H9 (cell line): Measurements from ENCODE around the gene ZNF557. TPM values are rescaled to one million over a fixed set of nuclear protein-coding genes. Genes with fewer than 3 reads are reported as not detected.
"Not testable (repeated sequence)": the region's sequence is repeated elsewhere in the genome, so short reads cannot be mapped to it uniquely, and the experiment has no call there.

Experiments used
- DNase-seq: peaks from one replicate; pipeline ENCODE4 v3.0.0-alpha.2; 2017
- H2AFZ ChIP-seq: one replicate; pipeline ENCODE4 v1.6.1; 2013; ENCODE audit warnings: mild to moderate bottlenecking, low read length, control low read depth, moderate library complexity
- H2AK5ac ChIP-seq: 2 replicates; pipeline ENCODE4 v1.6.1; 2013; ENCODE audit warnings: low read length, control low read depth, mixed read lengths; ENCODE audit not compliant: insufficient read length
- H2BK120ac ChIP-seq: one replicate; pipeline ENCODE4 v1.6.1; 2013; ENCODE audit warnings: low read depth, mild to moderate bottlenecking, low read length, control low read depth, inconsistent platforms; ENCODE audit not compliant: poor library complexity, severe bottlenecking
- H2BK12ac ChIP-seq: 2 replicates; pipeline ENCODE4 v1.6.1; 2013; ENCODE audit warnings: low read length, control low read depth, mixed read lengths, low read depth; ENCODE audit not compliant: insufficient read length
- H2BK15ac ChIP-seq: 2 replicates; pipeline ENCODE4 v1.6.1; 2013; ENCODE audit warnings: low read depth, low read length, control low read depth
- H2BK20ac ChIP-seq: one replicate; pipeline ENCODE4 v1.6.1; 2013; ENCODE audit warnings: low read depth, mild to moderate bottlenecking, low read length, control low read depth, inconsistent platforms; ENCODE audit not compliant: poor library complexity, severe bottlenecking
- H2BK5ac ChIP-seq: 2 replicates; pipeline ENCODE4 v1.6.1; 2013; ENCODE audit warnings: low read length, control low read depth, mixed read lengths; ENCODE audit not compliant: insufficient read length
- H3K14ac ChIP-seq: 2 replicates; pipeline ENCODE4 v1.6.1; 2013; ENCODE audit warnings: low read length, control low read depth; ENCODE audit not compliant: insufficient read depth
- H3K18ac ChIP-seq: 2 replicates; pipeline ENCODE4 v1.6.1; 2013; ENCODE audit warnings: low read depth, mild to moderate bottlenecking, mixed read lengths, low read length, control low read depth; ENCODE audit not compliant: insufficient read length
- H3K23ac ChIP-seq: 2 replicates; pipeline ENCODE4 v1.6.1; 2013; ENCODE audit warnings: low read length, control low read depth, mixed read lengths, low read depth; ENCODE audit not compliant: insufficient read length
- H3K23me2 ChIP-seq: 2 replicates; pipeline ENCODE4 v1.6.1; 2013; ENCODE audit warnings: low read depth, mild to moderate bottlenecking, mixed read lengths, low read length, control low read depth; ENCODE audit not compliant: insufficient read length, poor library complexity, severe bottlenecking
- H3K27ac ChIP-seq: 2 replicates; pipeline ENCODE4 v1.5.1; 2013; ENCODE audit warnings: low read length, control low read depth, mixed read lengths, low read depth; ENCODE audit not compliant: insufficient read length
- H3K27me3 ChIP-seq: 2 replicates; pipeline ENCODE4 v1.6.1; 2013; ENCODE audit warnings: low read length, control low read depth, inconsistent platforms; ENCODE audit not compliant: insufficient read depth
- H3K4ac ChIP-seq: 2 replicates; pipeline ENCODE4 v1.6.1; 2013; ENCODE audit warnings: low read depth, mild to moderate bottlenecking, control low read depth, inconsistent platforms, low read length, moderate library complexity
- H3K4me1 ChIP-seq: 2 replicates; pipeline ENCODE4 v1.6.1; 2013; ENCODE audit warnings: low read length, control low read depth, inconsistent platforms; ENCODE audit not compliant: insufficient read depth
- H3K4me2 ChIP-seq: 2 replicates; pipeline ENCODE4 v1.6.1; 2013; ENCODE audit warnings: low read length, control low read depth, mixed read lengths; ENCODE audit not compliant: insufficient read length, insufficient read depth
- H3K56ac ChIP-seq: 2 replicates; pipeline ENCODE4 v1.6.1; 2013; ENCODE audit warnings: low read depth, mild to moderate bottlenecking, mixed read lengths, low read length, control low read depth; ENCODE audit not compliant: insufficient read length
- H3K79me1 ChIP-seq: 2 replicates; pipeline ENCODE4 v1.6.1; 2013; ENCODE audit warnings: low read depth, mild to moderate bottlenecking, moderate library complexity, low read length, control low read depth, inconsistent platforms; ENCODE audit not compliant: insufficient read depth, poor library complexity, severe bottlenecking
- H3K79me2 ChIP-seq: 2 replicates; pipeline ENCODE4 v1.6.1; 2013; ENCODE audit warnings: low read length, control low read depth, inconsistent platforms; ENCODE audit not compliant: insufficient read depth
- H3K9ac ChIP-seq: 2 replicates; pipeline ENCODE4 v1.6.1; 2013; ENCODE audit warnings: low read length, control low read depth, mixed read lengths; ENCODE audit not compliant: insufficient read length; ENCODE audit errors: extremely low read depth
- H3K9me3 ChIP-seq: one replicate; pipeline ENCODE4 v1.6.1; 2013; ENCODE audit warnings: low read depth, low read length, inconsistent platforms; ENCODE audit not compliant: control insufficient read depth
- H3T11ph ChIP-seq: one replicate; pipeline ENCODE4 v1.6.1; 2013; ENCODE audit warnings: mild to moderate bottlenecking, low read length, control low read depth, inconsistent platforms
- H4K20me1 ChIP-seq: one replicate; pipeline ENCODE4 v1.6.1; 2013; ENCODE audit not compliant: control insufficient read depth, insufficient read length, insufficient read depth
- H4K5ac ChIP-seq: 2 replicates; pipeline ENCODE4 v1.6.1; 2013; ENCODE audit warnings: low read depth, mild to moderate bottlenecking, mixed read lengths, low read length, control low read depth; ENCODE audit not compliant: insufficient read length
- H4K8ac ChIP-seq: replicated peaks from 2 replicates; pipeline ENCODE4 v1.6.1; 2013; ENCODE audit warnings: low read length, control low read depth, mixed read lengths, low read depth; ENCODE audit not compliant: insufficient read length
- H4K91ac ChIP-seq: 2 replicates; pipeline ENCODE4 v1.6.1; 2013; ENCODE audit warnings: low read depth, mild to moderate bottlenecking, moderate library complexity, mixed read lengths, low read length, control low read depth; ENCODE audit not compliant: insufficient read length
- H3K27ac Mint-ChIP-seq, 3 experiments: 2 replicates in 2 of 3; 3 replicates in 1 of 3; pipeline ENCODE4 v1.8.0; 2020 to 2021; ENCODE audit warnings: mixed read lengths in 3 of 3, mild to moderate bottlenecking in 1 of 3, moderate library complexity in 1 of 3
- H3K27me3 Mint-ChIP-seq: 2 replicates; pipeline ENCODE4 v1.8.0; 2021; ENCODE audit warnings: low read depth, mild to moderate bottlenecking, moderate library complexity, mixed read lengths
- H3K36me3 Mint-ChIP-seq, 3 experiments: 2 replicates in 2 of 3; 3 replicates in 1 of 3; pipeline ENCODE4 v1.8.0; 2020 to 2021; ENCODE audit warnings: low read depth in 3 of 3, mixed read lengths in 3 of 3; ENCODE audit not compliant: insufficient read depth in 1 of 3
- H3K4me1 Mint-ChIP-seq, 2 experiments: 2 replicates each; pipeline ENCODE4 v1.8.0; 2020; ENCODE audit warnings: mixed read lengths in 2 of 2
- H3K4me3 Mint-ChIP-seq, 2 experiments: 2 replicates in 1 of 2; 3 replicates in 1 of 2; pipeline ENCODE4 v1.8.0; 2020 to 2021; ENCODE audit warnings: mild to moderate bottlenecking in 2 of 2, mixed read lengths in 2 of 2, moderate library complexity in 1 of 2
- H3K9me3 Mint-ChIP-seq, 2 experiments: 2 replicates in 1 of 2; 3 replicates in 1 of 2; pipeline ENCODE4 v1.8.0; 2020; ENCODE audit warnings: mild to moderate bottlenecking in 2 of 2, mixed read lengths in 2 of 2, moderate library complexity in 1 of 2
- WGBS: extraction: QIAGEN DNeasy Blood & Tissue Kit; methylation state at CpG from one replicate; pipeline ENCODE4 v1.1.7; 2013; ENCODE audit warnings: missing lambda C conversion rate, low lambda C conversion rate, mixed read lengths; ENCODE audit not compliant: insufficient read length; ENCODE audit errors: extremely low coverage; 5-methylcytosine and 5-hydroxymethylcytosine counted together
- total RNA-seq: library from RNA; stranded (reverse); gene quantifications from 2 replicates; pipeline ENCODE4 v1.2.1, GENCODE V29; 2021

Gene ZNF557
- total RNA-seq, 1 experiment from 2014 or later = 12.2 TPM

GRCh38 chr19:7049021-7049420, 20.5 kb upstream of the ZNF557 start, which contains the start of gene MBD3L2:
MBD3L2 (plus strand) TSS chr19:7049321; CDS start chr19:7049374, 53 bp downstream.
- not testable (repeated sequence) for H3K27ac ChIP-seq, H3K23ac ChIP-seq, H4K91ac ChIP-seq, H3K14ac ChIP-seq, DNase-seq, H3K4me2 ChIP-seq, H2BK5ac ChIP-seq, H4K20me1 ChIP-seq, H3K9ac ChIP-seq, H3T11ph ChIP-seq, H3K56ac ChIP-seq, H4K8ac ChIP-seq, H2BK20ac ChIP-seq, H2BK120ac ChIP-seq, H3K79me2 ChIP-seq, H3K4me1 ChIP-seq, H3K9me3 Mint-ChIP-seq, H3K4ac ChIP-seq, H3K27me3 Mint-ChIP-seq, H3K79me1 ChIP-seq, H3K36me3 Mint-ChIP-seq, H3K23me2 ChIP-seq, H3K4me1 Mint-ChIP-seq, H3K18ac ChIP-seq, H2BK12ac ChIP-seq, H2BK15ac ChIP-seq, H2AFZ ChIP-seq, H2AK5ac ChIP-seq, H4K5ac ChIP-seq, H3K9me3 ChIP-seq, H3K27ac Mint-ChIP-seq, H3K4me3 Mint-ChIP-seq, H3K27me3 ChIP-seq
- WGBS = no CpG with 5 or more reads among the region's 7 CpGs

DNA sequence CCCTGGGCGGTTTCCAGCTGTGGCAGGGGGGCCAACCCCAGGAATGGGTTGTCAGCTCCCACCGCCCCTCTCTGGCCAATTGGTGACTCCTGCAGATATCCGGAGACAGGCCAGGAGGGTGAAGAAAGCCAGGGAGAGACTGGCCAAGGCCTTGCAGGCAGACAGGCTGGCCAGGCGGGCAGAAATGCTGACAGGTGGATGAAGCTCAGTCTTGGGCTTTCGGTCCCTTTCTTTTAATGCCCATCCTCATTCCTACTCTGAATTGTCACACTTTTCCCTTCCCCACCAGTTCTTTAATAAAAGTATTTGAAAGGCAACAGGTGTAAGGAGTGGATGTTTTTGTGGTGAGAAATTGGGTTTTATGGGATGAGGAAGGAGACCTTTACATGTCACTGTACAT, 18.1 kb upstream of the ZNF557 start:
- H3K9ac ChIP-seq, H3K4me2 ChIP-seq, H4K8ac ChIP-seq, H3K27me3 Mint-ChIP-seq, DNase-seq, H3K4me3 Mint-ChIP-seq, H3K79me1 ChIP-seq, H4K5ac ChIP-seq, H3K79me2 ChIP-seq, H3K27ac ChIP-seq, H2BK12ac ChIP-seq, H3K4me1 Mint-ChIP-seq, H4K91ac ChIP-seq, H4K20me1 ChIP-seq, H3K56ac ChIP-seq, H2BK20ac ChIP-seq, H3K4ac ChIP-seq, H3K14ac ChIP-seq, H3K27me3 ChIP-seq, H3K36me3 Mint-ChIP-seq, H3K27ac Mint-ChIP-seq, H2AK5ac ChIP-seq, H2BK120ac ChIP-seq, H3K23me2 ChIP-seq, H2AFZ ChIP-seq, H3K4me1 ChIP-seq, H3K18ac ChIP-seq, H3T11ph ChIP-seq, H3K23ac ChIP-seq, H3K9me3 ChIP-seq, H2BK5ac ChIP-seq, H2BK15ac ChIP-seq: not testable (repeated sequence)
- H3K9me3 Mint-ChIP-seq = peaks cover 10 to 12% of the 10 kb centered on the region in 2 experiments; a peak in 4 of 5 replicates
- no CpG with 5 or more reads among the region's 5 CpGs for WGBS
